Neural crest cell (in vitro differentiated cells): ENCODE results near the gene SH3TC1. TPM values are rescaled to one million over a fixed set of nuclear protein-coding genes. Genes with fewer than 3 reads are reported as not detected.
A peak's percentile ranks its signal among the peaks of the same experiment; 100 is the strongest.

Experiments used
- DNase-seq: peaks from one replicate; pipeline ENCODE4 v3.0.0; 2021; ENCODE audit warnings: low read depth, mixed read lengths, low spot score
- H3K27ac Mint-ChIP-seq: one replicate; pipeline ENCODE4 v1.8.0; 2021; ENCODE audit warnings: mild to moderate bottlenecking, mixed read lengths; ENCODE audit not compliant: unreplicated experiment
- H3K27me3 Mint-ChIP-seq: 2 replicates; pipeline ENCODE4 v1.8.0; 2021; ENCODE audit warnings: low read depth, mild to moderate bottlenecking, mixed read lengths
- H3K36me3 Mint-ChIP-seq: 2 replicates; pipeline ENCODE4 v1.8.0; 2021; ENCODE audit warnings: low read depth, mild to moderate bottlenecking, mixed read lengths
- H3K4me1 Mint-ChIP-seq: 2 replicates; pipeline ENCODE4 v1.8.0; 2021; ENCODE audit warnings: mixed read lengths
- H3K4me3 Mint-ChIP-seq: one replicate; pipeline ENCODE4 v1.8.0; 2021; ENCODE audit warnings: mild to moderate bottlenecking, mixed read lengths
- H3K9me3 Mint-ChIP-seq: 2 replicates; pipeline ENCODE4 v1.8.0; 2021; ENCODE audit warnings: mixed read lengths
- total RNA-seq: library from RNA; stranded (reverse); gene quantifications from 2 replicates; pipeline ENCODE4 v1.2.1, GENCODE V29; 2021
- TF ChIP-seq, protein P1 (sequence below): fragments of 200-600 bp; sonication (generic); conservative IDR thresholded peaks from 2 replicates; pipeline ENCODE4 v1.5.0; 2021; ENCODE audit warnings: antibody characterized with exemption, mild to moderate bottlenecking

SH3TC1 gene
- total RNA-seq, 1 donor from 2014 or later = 2.7 TPM

DNA sequence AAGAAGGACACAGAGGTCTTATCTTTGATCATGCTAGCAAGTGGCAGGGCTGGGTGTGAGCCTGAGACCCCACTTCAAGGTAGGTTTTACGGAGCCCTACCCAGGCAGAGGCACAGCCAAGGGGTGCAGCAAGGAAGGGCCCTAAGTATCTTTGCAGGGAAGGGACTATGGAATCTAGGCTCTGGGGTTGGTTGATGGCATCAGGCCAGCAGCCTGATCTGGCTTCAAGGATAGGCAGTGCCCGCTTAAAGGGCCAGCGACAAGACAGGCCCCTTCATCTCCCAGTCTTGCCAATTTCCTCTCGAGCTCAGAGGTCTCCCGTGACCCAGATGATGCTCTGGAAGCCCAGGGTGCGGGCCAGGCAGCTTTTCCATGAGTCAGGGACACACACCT, 46.2 kb upstream of the SH3TC1 start:
- H3K27ac Mint-ChIP-seq = no peak overlapping the region
- peaks cover 3% of the 10 kb centered on the region for H3K4me1 Mint-ChIP-seq
- no peak overlapping the region for H3K4me3 Mint-ChIP-seq
- H3K9me3 Mint-ChIP-seq = no peaks in the 10 kb centered on the region
- peaks cover 29% of the 10 kb centered on the region for H3K27me3 Mint-ChIP-seq
- DNase-seq = no peak
- no peaks in the 10 kb centered on the region for H3K36me3 Mint-ChIP-seq
- TF ChIP-seq, protein P1, sequence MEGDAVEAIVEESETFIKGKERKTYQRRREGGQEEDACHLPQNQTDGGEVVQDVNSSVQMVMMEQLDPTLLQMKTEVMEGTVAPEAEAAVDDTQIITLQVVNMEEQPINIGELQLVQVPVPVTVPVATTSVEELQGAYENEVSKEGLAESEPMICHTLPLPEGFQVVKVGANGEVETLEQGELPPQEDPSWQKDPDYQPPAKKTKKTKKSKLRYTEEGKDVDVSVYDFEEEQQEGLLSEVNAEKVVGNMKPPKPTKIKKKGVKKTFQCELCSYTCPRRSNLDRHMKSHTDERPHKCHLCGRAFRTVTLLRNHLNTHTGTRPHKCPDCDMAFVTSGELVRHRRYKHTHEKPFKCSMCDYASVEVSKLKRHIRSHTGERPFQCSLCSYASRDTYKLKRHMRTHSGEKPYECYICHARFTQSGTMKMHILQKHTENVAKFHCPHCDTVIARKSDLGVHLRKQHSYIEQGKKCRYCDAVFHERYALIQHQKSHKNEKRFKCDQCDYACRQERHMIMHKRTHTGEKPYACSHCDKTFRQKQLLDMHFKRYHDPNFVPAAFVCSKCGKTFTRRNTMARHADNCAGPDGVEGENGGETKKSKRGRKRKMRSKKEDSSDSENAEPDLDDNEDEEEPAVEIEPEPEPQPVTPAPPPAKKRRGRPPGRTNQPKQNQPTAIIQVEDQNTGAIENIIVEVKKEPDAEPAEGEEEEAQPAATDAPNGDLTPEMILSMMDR = no peak

- Mint-ChIP-seq H3K27me3 (peaks cover 30% of the 10 kb centered on the region), H3K27ac (no peak overlapping the region), H3K9me3 (no peaks in the 10 kb centered on the region), H3K36me3 (no peaks in the 10 kb centered on the region), H3K4me3 (no peak overlapping the region), H3K4me1 (peaks cover 3% of the 10 kb centered on the region)
- DNase-seq = no peak
- TF ChIP-seq, protein P1 = no peak
These were observed 45.6 kb upstream of the SH3TC1 start for GRCh38 chr4:8153441-8153840.

DNA sequence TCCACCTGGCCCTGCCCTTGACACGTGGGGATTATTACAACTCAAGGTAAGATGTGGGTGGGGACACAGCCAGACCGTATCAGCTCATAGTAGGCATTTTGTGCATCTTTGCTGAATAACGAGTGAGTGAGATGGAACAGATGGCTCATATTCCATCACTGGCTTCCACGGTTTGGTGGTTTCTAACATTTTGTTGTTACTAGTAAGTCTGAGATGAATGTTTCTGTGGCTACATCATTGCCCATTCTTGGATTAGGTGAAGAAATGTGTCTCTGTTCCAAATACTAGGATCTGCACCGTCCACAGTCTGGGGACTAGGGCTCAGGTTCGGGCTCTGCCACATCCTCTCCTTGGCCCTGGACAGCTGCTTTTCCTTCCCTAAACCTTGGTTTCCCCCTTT, 44.0 kb upstream of the SH3TC1 start:
- Mint-ChIP-seq H3K9me3 (no peaks in the 10 kb centered on the region), H3K4me1 (peaks cover 15% of the 10 kb centered on the region), H3K27ac (no peak overlapping the region), H3K4me3 (no peak overlapping the region), H3K36me3 (no peaks in the 10 kb centered on the region), H3K27me3 (peaks cover 40% of the 10 kb centered on the region)
- DNase-seq = no peak
- TF ChIP-seq, protein P1 = no peak

- DNase-seq = no peak
- H3K9me3 Mint-ChIP-seq = no peaks in the 10 kb centered on the region
- peak overlapping the region; percentile 74 for H3K4me3 Mint-ChIP-seq
- H3K36me3 Mint-ChIP-seq = no peaks in the 10 kb centered on the region
- H3K4me1 Mint-ChIP-seq = peaks cover 15% of the 10 kb centered on the region
- H3K27me3 Mint-ChIP-seq = peaks cover 43% of the 10 kb centered on the region
- no peak overlapping the region for H3K27ac Mint-ChIP-seq
- TF ChIP-seq, protein P1 = no peak
These were observed 43.2 kb upstream of the SH3TC1 start for GRCh38 chr4:8155660-8156421.

- H3K4me3 Mint-ChIP-seq = peak overlapping the region; percentile 78
- TF ChIP-seq, protein P1 = no peak
- H3K4me1 Mint-ChIP-seq = peaks cover 15% of the 10 kb centered on the region
These were observed 42.5 kb upstream of the SH3TC1 start for GRCh38 chr4:8156617-8157016.

More at GRCh38 chr4:8156617-8157016, 42.5 kb upstream of the SH3TC1 start:
- H3K9me3 Mint-ChIP-seq = no peaks in the 10 kb centered on the region
- peaks cover 43% of the 10 kb centered on the region for H3K27me3 Mint-ChIP-seq
- no peak overlapping the region for H3K27ac Mint-ChIP-seq
- no peak for DNase-seq
- H3K36me3 Mint-ChIP-seq = no peaks in the 10 kb centered on the region
